Progenitor cell of endocrine pancreas (in vitro differentiated cells): Measurements from ENCODE around the gene PDZRN4. TPM values are rescaled to one million over a fixed set of nuclear protein-coding genes. Genes with fewer than 3 reads are reported as not detected.

Experiments
- DNase-seq: peaks from one replicate; pipeline ENCODE4 v3.0.0; 2021; ENCODE audit warnings: low spot score; ENCODE audit not compliant: unreplicated experiment
- H3K27ac Mint-ChIP-seq: 2 replicates; pipeline ENCODE4 v1.8.0; 2021; ENCODE audit warnings: mild to moderate bottlenecking, moderate library complexity, mixed read lengths
- H3K27me3 Mint-ChIP-seq: 2 replicates; pipeline ENCODE4 v1.8.0; 2021; ENCODE audit warnings: mixed read lengths
- H3K36me3 Mint-ChIP-seq: 2 replicates; pipeline ENCODE4 v1.8.0; 2022; ENCODE audit warnings: mixed read lengths; ENCODE audit not compliant: insufficient read depth
- H3K4me1 Mint-ChIP-seq: 2 replicates; pipeline ENCODE4 v1.8.0; 2021; ENCODE audit warnings: low read depth, mixed read lengths
- H3K4me3 Mint-ChIP-seq: 2 replicates; pipeline ENCODE4 v1.8.0; 2021; ENCODE audit warnings: low read depth, mild to moderate bottlenecking, moderate library complexity, mixed read lengths
- H3K9me3 Mint-ChIP-seq: 2 replicates; pipeline ENCODE4 v1.8.0; 2021; ENCODE audit warnings: low read depth, mixed read lengths
- total RNA-seq: library from RNA; stranded (reverse); gene quantifications from 2 replicates; pipeline ENCODE4 v1.2.1, GENCODE V29; 2021
- TF ChIP-seq, protein P1 (sequence below): fragments of 200-600 bp; sonication (generic); IDR thresholded peaks from one replicate; pipeline ENCODE4 v1.5.0; 2021; ENCODE audit warnings: antibody characterized with exemption, mild to moderate bottlenecking; ENCODE audit not compliant: unreplicated experiment

The PDZRN4 gene
- total RNA-seq, 1 donor from 2014 or later = 0.12 TPM

DNA sequence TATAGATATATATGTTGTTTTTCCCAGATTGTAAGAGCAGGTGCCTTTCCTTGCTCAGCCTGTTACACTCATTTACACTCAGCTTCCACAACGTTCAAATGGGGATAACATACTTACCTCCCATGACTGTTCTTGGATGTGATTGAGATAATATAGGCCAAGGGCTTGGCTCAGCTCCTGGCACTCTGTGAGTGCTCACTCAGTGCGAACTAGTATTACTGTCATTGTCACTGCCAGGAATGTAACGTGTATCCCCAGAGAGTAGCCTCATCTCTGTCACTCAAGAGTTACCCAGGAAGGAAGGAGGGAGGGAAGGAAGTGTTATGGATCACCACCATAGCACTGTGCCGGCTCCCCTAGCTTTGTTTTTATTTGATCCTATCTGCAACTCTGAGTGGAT lies 307.9 kb downstream of the PDZRN4 start:
- no peak overlapping the region for H3K4me3 Mint-ChIP-seq
- TF ChIP-seq, protein P1, sequence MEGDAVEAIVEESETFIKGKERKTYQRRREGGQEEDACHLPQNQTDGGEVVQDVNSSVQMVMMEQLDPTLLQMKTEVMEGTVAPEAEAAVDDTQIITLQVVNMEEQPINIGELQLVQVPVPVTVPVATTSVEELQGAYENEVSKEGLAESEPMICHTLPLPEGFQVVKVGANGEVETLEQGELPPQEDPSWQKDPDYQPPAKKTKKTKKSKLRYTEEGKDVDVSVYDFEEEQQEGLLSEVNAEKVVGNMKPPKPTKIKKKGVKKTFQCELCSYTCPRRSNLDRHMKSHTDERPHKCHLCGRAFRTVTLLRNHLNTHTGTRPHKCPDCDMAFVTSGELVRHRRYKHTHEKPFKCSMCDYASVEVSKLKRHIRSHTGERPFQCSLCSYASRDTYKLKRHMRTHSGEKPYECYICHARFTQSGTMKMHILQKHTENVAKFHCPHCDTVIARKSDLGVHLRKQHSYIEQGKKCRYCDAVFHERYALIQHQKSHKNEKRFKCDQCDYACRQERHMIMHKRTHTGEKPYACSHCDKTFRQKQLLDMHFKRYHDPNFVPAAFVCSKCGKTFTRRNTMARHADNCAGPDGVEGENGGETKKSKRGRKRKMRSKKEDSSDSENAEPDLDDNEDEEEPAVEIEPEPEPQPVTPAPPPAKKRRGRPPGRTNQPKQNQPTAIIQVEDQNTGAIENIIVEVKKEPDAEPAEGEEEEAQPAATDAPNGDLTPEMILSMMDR = no peak
- no peak for DNase-seq
- H3K9me3 Mint-ChIP-seq = no peaks in the 10 kb centered on the region
- H3K27ac Mint-ChIP-seq = no peak overlapping the region
- no peaks in the 10 kb centered on the region for H3K36me3 Mint-ChIP-seq
- H3K27me3 Mint-ChIP-seq = peaks cover 4% of the 10 kb centered on the region
- H3K4me1 Mint-ChIP-seq = peaks cover 33% of the 10 kb centered on the region

DNA sequence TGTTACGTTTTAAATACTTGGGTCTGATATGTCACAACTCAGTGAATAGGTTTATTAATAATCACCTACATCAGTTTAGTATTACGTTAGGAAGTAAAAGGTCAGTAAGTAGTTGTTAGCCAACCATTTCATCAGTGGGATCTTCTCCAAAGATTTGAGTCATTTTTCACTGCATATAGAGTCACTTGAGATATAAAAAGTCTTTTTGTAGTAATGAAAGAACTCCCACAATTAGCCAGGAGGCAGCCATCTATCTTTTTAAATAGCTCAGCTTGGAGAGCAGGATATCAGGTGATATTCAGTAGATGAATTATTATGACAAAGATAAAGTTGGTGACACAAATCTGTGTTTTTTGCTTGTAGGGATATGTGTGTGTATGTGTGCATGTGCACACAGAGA lies 309.3 kb downstream of the PDZRN4 start:
- Mint-ChIP-seq H3K36me3 (no peaks in the 10 kb centered on the region), H3K4me3 (no peak overlapping the region), H3K27ac (no peak overlapping the region), H3K27me3 (peaks cover 7% of the 10 kb centered on the region), H3K9me3 (no peaks in the 10 kb centered on the region), H3K4me1 (peaks cover 30% of the 10 kb centered on the region)
- TF ChIP-seq, protein P1 = no peak
- DNase-seq = no peak

DNA sequence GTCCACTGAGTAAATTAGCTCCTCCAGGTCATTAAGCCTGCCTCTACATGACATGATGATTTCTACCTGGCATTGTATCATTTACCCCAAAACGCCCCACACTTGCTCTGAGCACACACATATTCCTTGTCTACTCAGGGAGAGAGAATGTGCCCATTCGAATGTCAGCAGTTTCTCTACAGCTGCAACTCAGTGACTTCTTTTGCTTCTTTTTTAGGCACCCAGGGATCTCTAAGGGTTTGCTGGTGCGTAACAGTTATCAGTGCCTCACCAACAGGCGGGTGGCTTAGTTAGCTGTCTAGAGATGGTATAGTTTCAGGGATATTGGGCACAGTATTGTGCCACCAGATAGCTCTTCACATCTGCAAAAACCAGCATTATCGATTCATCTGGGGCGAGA lies 316.9 kb downstream of the PDZRN4 start:
- H3K9me3 Mint-ChIP-seq = no peaks in the 10 kb centered on the region
- no peaks in the 10 kb centered on the region for H3K4me1 Mint-ChIP-seq
- H3K4me3 Mint-ChIP-seq = no peak overlapping the region
- TF ChIP-seq, protein P1 = no peak
- H3K27me3 Mint-ChIP-seq = peaks cover 3% of the 10 kb centered on the region
- H3K27ac Mint-ChIP-seq = no peak overlapping the region
- no peak for DNase-seq
- no peaks in the 10 kb centered on the region for H3K36me3 Mint-ChIP-seq

DNA sequence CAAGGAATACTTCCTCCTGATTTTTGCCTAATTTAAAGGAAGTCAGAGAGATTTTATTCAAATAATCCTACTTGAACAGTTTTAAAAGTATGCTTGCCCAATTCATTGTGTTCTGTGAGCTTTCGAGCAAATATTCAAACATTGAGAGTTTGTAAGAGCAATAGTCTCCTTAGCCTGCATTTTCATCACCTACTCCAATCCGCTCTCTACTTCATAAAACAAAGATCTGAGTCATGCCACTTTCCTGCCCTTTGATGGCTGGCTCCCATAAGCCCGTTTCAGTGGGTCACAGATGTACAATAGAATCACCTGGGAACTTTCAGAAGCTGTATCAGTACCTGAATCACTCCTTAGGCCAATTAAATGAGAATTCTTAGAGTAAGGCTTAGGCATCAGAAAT lies 319.2 kb downstream of the PDZRN4 start:
- Mint-ChIP-seq H3K9me3 (no peaks in the 10 kb centered on the region), H3K27me3 (peaks cover 2% of the 10 kb centered on the region), H3K4me1 (no peaks in the 10 kb centered on the region), H3K36me3 (no peaks in the 10 kb centered on the region), H3K4me3 (no peak overlapping the region), H3K27ac (no peak overlapping the region)
- TF ChIP-seq, protein P1 = no peak
- DNase-seq = no peak

DNA sequence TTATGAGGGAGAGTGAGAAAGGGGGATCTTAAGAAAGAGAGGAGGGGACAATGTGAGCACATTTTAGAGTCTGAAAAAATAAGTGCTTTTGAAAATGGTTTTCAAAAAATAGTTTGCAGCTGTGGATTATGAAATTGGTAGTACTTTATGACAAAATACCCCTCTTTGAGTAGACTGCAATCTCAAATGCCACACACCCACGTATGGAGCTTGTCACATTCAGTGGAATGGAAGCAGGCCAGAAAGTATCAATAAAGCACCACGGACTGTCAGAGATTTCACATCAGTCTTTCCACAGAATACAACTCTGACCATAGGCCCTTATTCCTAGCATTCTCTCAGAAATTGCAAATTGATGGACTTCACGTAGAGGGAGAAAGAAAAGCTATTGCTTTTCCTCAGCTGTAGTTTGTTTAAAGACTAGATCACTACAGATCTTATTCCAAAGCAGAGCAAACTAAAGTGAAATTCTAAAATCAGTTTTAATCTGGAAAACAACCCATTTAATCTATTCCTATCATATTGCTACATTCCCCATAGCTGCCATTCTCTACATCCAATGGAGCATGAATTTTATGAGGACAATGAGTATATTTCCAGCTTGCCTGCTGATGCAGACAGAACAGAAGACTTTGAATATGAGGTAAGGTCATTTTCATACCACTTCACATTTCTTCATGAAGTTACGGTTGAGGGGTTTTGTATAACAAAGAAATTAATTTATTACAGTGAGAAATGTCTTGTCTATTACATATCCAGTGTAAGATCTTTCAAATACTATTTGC lies 321.3 kb downstream of the PDZRN4 start:
- no peaks in the 10 kb centered on the region for H3K27me3 Mint-ChIP-seq

More for the DNA sequence above, 321.3 kb downstream of the PDZRN4 start:
- DNase-seq = no peak
- Mint-ChIP-seq H3K4me1 (no peaks in the 10 kb centered on the region), H3K9me3 (no peaks in the 10 kb centered on the region), H3K27ac (no peak overlapping the region), H3K36me3 (no peaks in the 10 kb centered on the region), H3K4me3 (no peak overlapping the region)
- TF ChIP-seq, protein P1 = no peak
